A549 (cell line): ENCODE measurements around the gene IL21R.
"Not testable (repeated sequence)": the region's sequence is repeated elsewhere in the genome, so short reads cannot be mapped to it uniquely, and the experiment has no call there.

ENCODE experiments used
- CHD2 ChIP-seq: fragments of 150-350 bp; IDR thresholded peaks from 2 replicates; pipeline ENCODE4 v1.6.1; 2014; ENCODE audit warnings: low read length; ENCODE audit not compliant: partially characterized antibody
- CTCF ChIP-seq: fragments of >200 bp; sonication (Bioruptor Twin); formaldehyde crosslinking; IDR thresholded peaks from 3 replicates; pipeline ENCODE4 v1.5.1; 2016
- JUN ChIP-seq, 2 experiments: fragments of >200 bp; sonication (Bioruptor Twin); formaldehyde crosslinking; IDR thresholded peaks; 2 replicates in 1 of 2; 3 replicates in 1 of 2; pipeline ENCODE4 v1.6.1; 2016 to 2017
- POLR2A ChIP-seq: IDR thresholded peaks from 2 replicates; pipeline ENCODE4 v1.6.1; 2012; ENCODE audit warnings: mild to moderate bottlenecking, low read length
- SMC3 ChIP-seq: fragments of >200 bp; sonication (Bioruptor Twin); formaldehyde crosslinking; IDR thresholded peaks from 3 replicates; pipeline ENCODE4 v1.6.1; 2018; ENCODE audit warnings: inconsistent platforms

- TF ChIP-seq POLR2A; CTCF; SMC3; JUN (IDR thresholded peaks at IDR 0.05); CHD2: not testable (repeated sequence)
Observed at GRCh38 chr16:27433191-27433590, 31.2 kb downstream of the IL21R start.
